Measurements from ENCODE around the gene LAMA5.

DNA sequence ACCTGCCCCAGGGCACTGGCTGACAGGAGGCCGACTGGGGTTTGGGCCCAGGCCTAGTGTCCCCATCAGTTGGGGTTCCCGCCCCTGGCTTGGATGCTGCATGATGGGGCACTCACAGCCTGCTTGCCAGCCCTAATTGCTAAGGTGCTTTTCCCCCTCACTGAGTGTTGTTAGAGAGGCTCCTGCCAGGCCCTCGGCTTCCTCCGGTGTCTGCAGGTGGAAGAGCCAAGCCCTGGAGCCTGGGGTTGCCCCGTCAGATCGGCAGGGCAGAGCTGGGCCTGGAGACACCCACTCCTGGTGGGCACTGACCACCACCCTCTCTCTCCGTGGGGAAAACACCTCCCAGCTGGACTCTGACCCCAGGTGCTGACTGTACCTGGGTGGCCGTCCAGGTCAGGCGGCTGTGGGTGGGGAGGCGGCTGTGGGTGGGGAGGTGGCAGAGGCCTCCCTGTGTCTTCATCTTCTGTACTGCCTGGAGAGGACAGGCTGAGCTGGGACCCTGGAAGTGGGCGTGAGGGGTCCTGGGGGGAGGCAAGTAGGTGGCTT lies 46.0 kb upstream of the LAMA5 start:
- TF ChIP-seq RAD21 (IDR thresholded peaks at IDR 0.05; ENCODE audit: low read depth) (no peak), TCF12 (IDR thresholded peaks at IDR 0.05; ENCODE audit: low read depth) (no peak), CREB1 (IDR thresholded peaks at IDR 0.05; ENCODE audit: low read depth) (no peak), TAF1 (IDR thresholded peaks at IDR 0.05; ENCODE audit: low read depth) (no peak), EP300 (IDR thresholded peaks at IDR 0.05; ENCODE audit: borderline replicate concordance) (no peak), TEAD4 (IDR thresholded peaks at IDR 0.05) (no peak), REST (IDR thresholded peaks at IDR 0.05; ENCODE audit: low read depth) (no peak), ZBTB7A (IDR thresholded peaks at IDR 0.05; ENCODE audit: low read depth) (no peak), CEBPB (IDR thresholded peaks at IDR 0.05) (no peak), EGR1 (IDR thresholded peaks at IDR 0.05) (no peak)
- TF ChIP-seq, protein P1, sequence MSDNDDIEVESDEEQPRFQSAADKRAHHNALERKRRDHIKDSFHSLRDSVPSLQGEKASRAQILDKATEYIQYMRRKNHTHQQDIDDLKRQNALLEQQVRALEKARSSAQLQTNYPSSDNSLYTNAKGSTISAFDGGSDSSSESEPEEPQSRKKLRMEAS (IDR thresholded peaks at IDR 0.05), result no peak
